ENCODE measurements around the gene ATXN3L. TPM values are rescaled to one million over a fixed set of nuclear protein-coding genes. Genes with fewer than 3 reads are reported as not detected.
"Not testable (repeated sequence)": the region's sequence is repeated elsewhere in the genome, so short reads cannot be mapped to it uniquely, and the experiment has no call there.

ATXN3L gene
- total RNA-seq, 2 experiments from 2014 or later: not detected

- H3K4me2 ChIP-seq (ENCODE audit: low read length): no peak overlapping the region
- no peaks in the 10 kb centered on the region for H4K20me1 ChIP-seq (ENCODE audit: insufficient read depth, low read length)
- ChIA-PET POLR2A (no interaction called here), CTCF (ENCODE audit: unreplicated experiment) (no interaction called here)
- no peaks in the 10 kb centered on the region for H3K4me1 ChIP-seq (ENCODE audit: insufficient read depth, low read length, poor library complexity, severe bottlenecking)
- no peaks in the 10 kb centered on the region for H3K9me3 ChIP-seq (ENCODE audit: low read length)
- no TSS peak for BruUV-seq (replicated peaks)
- no peak overlapping the region for H2AFZ ChIP-seq (ENCODE audit: low read length)
- no peak overlapping the region for H3K4me3 ChIP-seq (ENCODE audit: low read depth, low read length, poor library complexity, severe bottlenecking)
- TF ChIP-seq CTCF (conservative IDR thresholded peaks at IDR 0.05; ENCODE audit: low read length) (no peak), EZH2phosphoT487 (IDR thresholded peaks at IDR 0.05; ENCODE audit: borderline replicate concordance, low read depth, low read length) (no peak)
- intact Hi-C loops (cut with micrococcal nuclease; ENCODE audit: unreplicated experiment): no loop called here
- no peaks in the 10 kb centered on the region for H3K9me2 ChIP-seq (ENCODE audit: insufficient read depth, low read length)
- no peak overlapping the region for H3K27ac ChIP-seq (ENCODE audit: low read depth, low read length, poor library complexity, severe bottlenecking)
- DNase-seq (ENCODE audit: low spot score): no peak
- H3K79me2 ChIP-seq (ENCODE audit: insufficient read depth, low read depth, low read length): no peaks in the 10 kb centered on the region
- no peaks in the 10 kb centered on the region for H3K36me3 ChIP-seq (ENCODE audit: insufficient read depth, low read length)
Measured at GRCh38 chrX:13304052-13304451, 15.8 kb downstream of the ATXN3L start.

- CTCF ChIA-PET (ENCODE audit: unreplicated experiment); intact Hi-C loops (cut with micrococcal nuclease; ENCODE audit: unreplicated experiment): not testable (repeated sequence)
Measured at GRCh38 chrX:13303248-13303647, 16.6 kb downstream of the ATXN3L start.

DNA sequence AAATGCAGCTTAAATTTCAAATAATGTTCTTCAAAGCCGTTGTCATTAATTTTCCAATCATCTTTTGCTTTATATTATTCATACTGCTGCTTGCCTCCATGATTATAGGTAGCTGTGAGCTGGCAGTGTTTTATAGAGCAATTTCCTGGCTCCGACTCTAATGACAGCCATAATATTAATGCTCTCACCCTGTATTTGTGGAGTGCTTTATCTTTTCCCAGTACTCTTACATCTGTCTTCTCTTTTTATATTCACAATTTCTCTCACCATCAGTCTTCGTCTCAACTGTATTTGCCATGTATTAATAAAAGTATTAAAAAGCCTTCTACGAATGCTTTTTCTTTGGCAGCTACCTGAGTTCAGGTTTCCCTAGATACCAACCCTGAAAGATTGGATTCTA is 21.0 kb downstream of the ATXN3L start:
- no peaks in the 10 kb centered on the region for H4K20me1 ChIP-seq (ENCODE audit: insufficient read depth, low read length)
- no peaks in the 10 kb centered on the region for H3K79me2 ChIP-seq (ENCODE audit: insufficient read depth, low read depth, low read length)
- POLR2A ChIA-PET: no interaction called here
- no peaks in the 10 kb centered on the region for H3K9me3 ChIP-seq (ENCODE audit: low read length)
- H3K4me3 ChIP-seq (ENCODE audit: low read depth, low read length, poor library complexity, severe bottlenecking): no peak overlapping the region
- H2AFZ ChIP-seq (ENCODE audit: low read length): no peak overlapping the region
- intact Hi-C loops (cut with micrococcal nuclease; ENCODE audit: unreplicated experiment): no loop called here
- H3K9me2 ChIP-seq (ENCODE audit: insufficient read depth, low read length): no peaks in the 10 kb centered on the region
- CTCF ChIA-PET (ENCODE audit: unreplicated experiment): no interaction called here
- no peaks in the 10 kb centered on the region for H3K4me1 ChIP-seq (ENCODE audit: insufficient read depth, low read length, poor library complexity, severe bottlenecking)
- H3K27ac ChIP-seq (ENCODE audit: low read depth, low read length, poor library complexity, severe bottlenecking): no peak overlapping the region
- no peak overlapping the region for H3K4me2 ChIP-seq (ENCODE audit: low read length)
- DNase-seq (ENCODE audit: low spot score): no peak
- BruUV-seq (replicated peaks): no TSS peak
- no peaks in the 10 kb centered on the region for H3K36me3 ChIP-seq (ENCODE audit: insufficient read depth, low read length)
- TF ChIP-seq EZH2phosphoT487 (IDR thresholded peaks at IDR 0.05; ENCODE audit: borderline replicate concordance, low read depth, low read length): no peak
- TF ChIP-seq CTCF (conservative IDR thresholded peaks at IDR 0.05; ENCODE audit: low read length): no peak

More at GRCh38 chrX:13303248-13303647, 16.6 kb downstream of the ATXN3L start:
- H3K4me3 ChIP-seq (ENCODE audit: low read depth, low read length, poor library complexity, severe bottlenecking); BruUV-seq (replicated peaks); H3K9me2 ChIP-seq (ENCODE audit: insufficient read depth, low read length); H3K9me3 ChIP-seq (ENCODE audit: low read length); DNase-seq (ENCODE audit: low spot score); H3K79me2 ChIP-seq (ENCODE audit: insufficient read depth, low read depth, low read length); H2AFZ ChIP-seq (ENCODE audit: low read length); H3K36me3 ChIP-seq (ENCODE audit: insufficient read depth, low read length); H3K27ac ChIP-seq (ENCODE audit: low read depth, low read length, poor library complexity, severe bottlenecking); H3K4me1 ChIP-seq (ENCODE audit: insufficient read depth, low read length, poor library complexity, severe bottlenecking); H4K20me1 ChIP-seq (ENCODE audit: insufficient read depth, low read length); H3K4me2 ChIP-seq (ENCODE audit: low read length): not testable (repeated sequence)
- POLR2A ChIA-PET: interaction anchor here (0.5 kb wide), 1 partner anchor 347 kb away, joined by 4 read pairs; no protein-coding TSS in a partner anchor
